ENCODE measurements around the gene XRCC3. TPM values are rescaled to one million over a fixed set of nuclear protein-coding genes. Genes with fewer than 3 reads are reported as not detected.

XRCC3 gene
- total and polyA plus RNA-seq, 12 donors: 1.0 to 4.4 (median 3.0) TPM

DNA sequence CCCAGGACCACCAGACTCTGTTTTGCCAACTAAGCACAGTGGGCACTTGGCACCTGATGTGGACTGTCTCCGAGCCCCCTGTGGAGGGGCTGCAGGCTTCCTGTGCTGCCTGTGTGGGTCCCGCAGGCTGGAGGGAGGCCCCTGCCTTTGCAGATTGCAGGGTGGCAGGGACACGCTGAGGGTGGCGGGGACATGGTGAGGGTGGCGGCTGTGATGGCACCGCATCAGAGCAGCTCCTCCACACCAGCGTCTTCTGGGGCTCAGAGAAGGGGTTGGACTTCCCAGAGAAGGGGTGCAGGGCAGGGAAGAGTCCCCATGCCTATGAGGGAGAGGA is 8.5 kb upstream of the XRCC3 start:
- peaks cover 0 to 27% (median 4%) of the 10 kb centered on the region in 9 donors for H3K36me3 ChIP-seq
- peak in 7 of 8 donors; percentile 5 to 20 (median 14) for ATAC-seq
- peaks cover 19 to 59% (median 46%) of the 10 kb centered on the region in 9 donors for H3K4me1 ChIP-seq
- no peak for DNase-seq
- TF ChIP-seq, protein P1, sequence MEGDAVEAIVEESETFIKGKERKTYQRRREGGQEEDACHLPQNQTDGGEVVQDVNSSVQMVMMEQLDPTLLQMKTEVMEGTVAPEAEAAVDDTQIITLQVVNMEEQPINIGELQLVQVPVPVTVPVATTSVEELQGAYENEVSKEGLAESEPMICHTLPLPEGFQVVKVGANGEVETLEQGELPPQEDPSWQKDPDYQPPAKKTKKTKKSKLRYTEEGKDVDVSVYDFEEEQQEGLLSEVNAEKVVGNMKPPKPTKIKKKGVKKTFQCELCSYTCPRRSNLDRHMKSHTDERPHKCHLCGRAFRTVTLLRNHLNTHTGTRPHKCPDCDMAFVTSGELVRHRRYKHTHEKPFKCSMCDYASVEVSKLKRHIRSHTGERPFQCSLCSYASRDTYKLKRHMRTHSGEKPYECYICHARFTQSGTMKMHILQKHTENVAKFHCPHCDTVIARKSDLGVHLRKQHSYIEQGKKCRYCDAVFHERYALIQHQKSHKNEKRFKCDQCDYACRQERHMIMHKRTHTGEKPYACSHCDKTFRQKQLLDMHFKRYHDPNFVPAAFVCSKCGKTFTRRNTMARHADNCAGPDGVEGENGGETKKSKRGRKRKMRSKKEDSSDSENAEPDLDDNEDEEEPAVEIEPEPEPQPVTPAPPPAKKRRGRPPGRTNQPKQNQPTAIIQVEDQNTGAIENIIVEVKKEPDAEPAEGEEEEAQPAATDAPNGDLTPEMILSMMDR (IDR thresholded peaks at IDR 0.05): no peak
- H3K27me3 ChIP-seq: no peaks in the 10 kb centered on the region
- H3K4me3 ChIP-seq: no peak overlapping the region
- intact Hi-C loops (cut with DNase I): loop anchor here in 1 of 10 donors (5.0 kb wide), 1 partner anchor 46 kb away; no protein-coding TSS in a partner anchor
- 85 to 90% methylated on average over 7 of the region's 7 CpGs for WGBS, 2 donors
- no peaks in the 10 kb centered on the region for H3K9me3 ChIP-seq
- H3K27ac ChIP-seq: peak overlapping the region; percentile 8 to 79 (median 58)

DNA sequence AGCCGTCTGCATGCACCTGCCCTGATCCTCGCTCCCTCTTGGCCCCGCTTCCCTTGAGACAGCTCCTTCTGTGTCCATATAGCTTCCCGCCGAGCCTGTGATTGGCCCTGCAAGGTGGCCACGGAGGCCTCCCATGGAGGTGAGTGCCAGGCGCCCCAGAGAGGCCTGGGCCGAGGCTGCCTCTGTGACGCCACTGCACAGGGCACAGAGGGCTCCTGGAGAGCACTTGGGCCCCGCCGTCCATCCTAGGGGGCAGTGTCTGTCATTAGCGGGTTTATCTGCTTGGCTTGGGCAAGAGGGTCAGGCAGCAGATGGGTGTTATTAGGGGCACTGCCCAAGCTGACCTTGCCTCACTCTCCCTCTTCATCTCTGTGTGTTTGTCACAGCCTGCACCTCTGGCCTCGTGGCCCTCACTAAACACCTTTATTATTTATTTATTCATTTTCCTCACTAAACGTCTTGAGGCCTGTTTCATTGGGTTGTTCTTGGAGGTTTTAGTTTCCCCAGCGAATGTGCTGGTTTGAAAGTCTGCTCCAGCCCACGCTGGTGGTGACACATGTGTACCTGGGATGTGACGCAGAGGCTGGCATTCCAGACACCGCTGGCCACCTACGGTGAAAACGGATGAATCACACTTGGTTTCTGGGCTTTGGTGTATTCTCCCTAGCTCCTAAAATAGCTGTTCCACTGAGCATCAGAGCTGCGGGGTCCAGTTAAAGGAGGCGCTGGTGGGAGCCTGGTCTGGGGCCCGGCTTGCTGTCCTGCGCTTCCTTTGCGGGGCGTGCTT is 6.3 kb upstream of the XRCC3 start:
- peak in 2 of 8 donors; percentile 8 to 29 for ATAC-seq
- H3K27ac ChIP-seq: peak overlapping the region in 3 of 10 donors; percentile 6 to 36 (median 20)
- DNase-seq: no peak

DNA sequence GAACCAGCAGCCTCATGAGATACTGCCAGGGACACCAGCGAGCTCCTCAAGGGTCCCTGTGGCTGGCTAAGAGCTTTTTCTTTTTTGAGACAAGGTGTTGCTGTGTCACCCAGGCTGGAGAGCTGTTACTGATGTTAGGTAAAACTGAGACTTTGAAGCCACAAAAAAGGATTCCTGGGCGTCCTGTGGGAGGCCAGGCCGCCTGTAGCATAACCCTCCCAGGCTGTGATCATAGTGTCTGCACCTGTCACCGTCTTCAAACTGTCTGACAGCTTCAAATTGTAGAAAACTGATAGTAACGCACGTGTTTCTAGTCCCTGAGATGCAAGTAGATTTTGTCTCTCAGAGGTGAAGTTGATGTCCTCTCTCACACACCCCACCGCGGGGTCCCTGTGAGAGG is 4.5 kb upstream of the XRCC3 start:
- ATAC-seq (no peak), DNase-seq (no peak)
- Histone ChIP-seq H3K4me3 (no peak overlapping the region), H3K36me3 (peaks cover 0 to under 1% (median 0%) of the 10 kb centered on the region in 9 donors), H3K27me3 (no peaks in the 10 kb centered on the region), H3K27ac (no peak overlapping the region), H3K4me1 (peaks cover 23 to 68% (median 58%) of the 10 kb centered on the region in 9 donors), H3K9me3 (no peaks in the 10 kb centered on the region)
- intact Hi-C loops (cut with DNase I): loop anchor here in 1 of 10 donors (5.0 kb wide), 1 partner anchor 42 kb away; no protein-coding TSS in a partner anchor
- TF ChIP-seq, protein P1 (IDR thresholded peaks at IDR 0.05): no peak
- WGBS, 2 donors: 75 to 86% methylated on average over 8 of the region's 8 CpGs

More for the DNA sequence above, 6.3 kb upstream of the XRCC3 start:
- peaks cover 0 to 12% (median 0%) of the 10 kb centered on the region in 9 donors for H3K36me3 ChIP-seq
- intact Hi-C loops (cut with DNase I): loop anchor here in 1 of 10 donors (5.0 kb wide), 1 partner anchor 44 kb away; no protein-coding TSS in a partner anchor
- no peaks in the 10 kb centered on the region for H3K27me3 ChIP-seq
- TF ChIP-seq, protein P1 (IDR thresholded peaks at IDR 0.05): no peak
- H3K4me1 ChIP-seq: peaks cover 29 to 77% (median 66%) of the 10 kb centered on the region in 9 donors
- no peak overlapping the region for H3K4me3 ChIP-seq
- WGBS, 2 donors: 82 to 84% methylated on average over 26 of the region's 26 CpGs
- H3K9me3 ChIP-seq: no peaks in the 10 kb centered on the region

DNA sequence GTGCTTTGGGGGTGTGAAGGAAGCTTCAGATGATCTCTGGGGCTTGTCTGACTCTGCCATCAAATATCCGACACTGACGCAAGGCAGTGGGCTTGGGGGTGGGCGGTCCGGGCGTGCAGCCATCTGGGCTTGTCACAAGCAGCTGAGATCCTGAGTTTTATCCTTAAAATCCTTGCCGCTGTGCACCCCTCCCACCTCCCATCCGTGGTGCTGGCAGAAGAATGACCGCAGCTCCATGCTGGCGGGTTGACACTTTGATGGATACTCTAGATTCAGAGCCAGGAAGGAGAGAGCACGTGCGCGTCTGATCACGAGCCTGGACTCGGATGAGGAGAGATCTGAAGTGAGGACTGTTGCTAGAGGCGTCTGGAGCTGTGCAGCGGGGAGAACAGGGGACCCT is 3.3 kb upstream of the XRCC3 start:
- intact Hi-C loops (cut with DNase I): no loop called here
- H3K4me3 ChIP-seq: no peak overlapping the region
- peaks cover 17 to 68% (median 52%) of the 10 kb centered on the region in 9 donors for H3K4me1 ChIP-seq
- TF ChIP-seq, protein P1 (IDR thresholded peaks at IDR 0.05): no peak
- ATAC-seq (no peak), DNase-seq (no peak)
- H3K36me3 ChIP-seq: no peaks in the 10 kb centered on the region
- no peak overlapping the region for H3K27ac ChIP-seq
- no peaks in the 10 kb centered on the region for H3K9me3 ChIP-seq
- 51 to 72% methylated on average over 16 of the region's 16 CpGs for WGBS, 2 donors
- no peaks in the 10 kb centered on the region for H3K27me3 ChIP-seq
